ENCODE measurements around the gene RHOA.
A peak's percentile ranks its signal among the peaks of the same experiment; 100 is the strongest.

Gene RHOA

GRCh38 chr3:49359623-49360022, 52.2 kb downstream of the RHOA start:
- TF ChIP-seq NFIC (IDR thresholded peaks at IDR 0.05) (no peak), EGR1 (IDR thresholded peaks at IDR 0.05) (no peak)

- TF ChIP-seq CEBPB (IDR thresholded peaks at IDR 0.05) (no peak), TCF12 (IDR thresholded peaks at IDR 0.05; ENCODE audit: low read depth) (no peak), YY1 (IDR thresholded peaks at IDR 0.05; ENCODE audit: low read depth) (no peak), CREB1 (IDR thresholded peaks at IDR 0.05; ENCODE audit: low read depth) (no peak), FOXM1 (IDR thresholded peaks at IDR 0.05; ENCODE audit: borderline replicate concordance, low read depth) (no peak), EP300 (IDR thresholded peaks at IDR 0.05; ENCODE audit: borderline replicate concordance) (no peak), MAX (IDR thresholded peaks at IDR 0.05) (no peak), ZBTB7A (IDR thresholded peaks at IDR 0.05; ENCODE audit: low read depth) (no peak), USF1 (IDR thresholded peaks at IDR 0.05) (no peak), EGR1 (IDR thresholded peaks at IDR 0.05) (no peak)
Observed at GRCh38 chr3:49358884-49359225, 52.9 kb downstream of the RHOA start.

- TF ChIP-seq RAD21 (IDR thresholded peaks at IDR 0.05; ENCODE audit: low read depth), result peak; percentile 2; the same call in 1 of the 2 replicates
- no peak for TF ChIP-seq NFIC (IDR thresholded peaks at IDR 0.05)
- no peak for TF ChIP-seq CREB1 (IDR thresholded peaks at IDR 0.05; ENCODE audit: low read depth)
- TF ChIP-seq CEBPB (IDR thresholded peaks at IDR 0.05), result 0 out of 2 replicates have a peak, but pooled peaks have one; percentile 2
- no peak for TF ChIP-seq REST (IDR thresholded peaks at IDR 0.05; ENCODE audit: low read depth)
- TF ChIP-seq USF1 (IDR thresholded peaks at IDR 0.05), result peak; percentile 96
- TF ChIP-seq YY1 (IDR thresholded peaks at IDR 0.05; ENCODE audit: low read depth), result no peak; the same call in 1 of the 2 replicates
- peak; percentile 97 for TF ChIP-seq MAX (IDR thresholded peaks at IDR 0.05)
- peak; percentile 77 for TF ChIP-seq TAF1 (IDR thresholded peaks at IDR 0.05; ENCODE audit: low read depth)
- TF ChIP-seq ZBTB7A (IDR thresholded peaks at IDR 0.05; ENCODE audit: low read depth), result peak; percentile 71
- TF ChIP-seq FOXM1 (IDR thresholded peaks at IDR 0.05; ENCODE audit: borderline replicate concordance, low read depth), result peak; percentile 19; the same call in 1 of the 2 replicates
- peak; percentile 50; the same call in 1 of the 2 replicates for TF ChIP-seq TCF12 (IDR thresholded peaks at IDR 0.05; ENCODE audit: low read depth)
- 0 out of 2 replicates have a peak, but pooled peaks have one; percentile 26 for TF ChIP-seq EP300 (IDR thresholded peaks at IDR 0.05; ENCODE audit: borderline replicate concordance)
- no peak for TF ChIP-seq EGR1 (IDR thresholded peaks at IDR 0.05)
- TF ChIP-seq TEAD4 (IDR thresholded peaks at IDR 0.05), result no peak
Observed at GRCh38 chr3:49358217-49358883, 53.4 kb downstream of the RHOA start, which contains the start of gene GPX1. Gene GPX1 (minus strand): TSS chr3:49358353. CDS start chr3:49358278, 75 bp downstream.

GRCh38 chr3:49352890-49353421, 58.8 kb downstream of the RHOA start:
- TF ChIP-seq TAF1 (IDR thresholded peaks at IDR 0.05; ENCODE audit: low read depth) (no peak), EP300 (IDR thresholded peaks at IDR 0.05; ENCODE audit: borderline replicate concordance) (no peak), NFIC (IDR thresholded peaks at IDR 0.05) (no peak), MAX (IDR thresholded peaks at IDR 0.05) (no peak), CEBPB (IDR thresholded peaks at IDR 0.05) (no peak), EGR1 (IDR thresholded peaks at IDR 0.05) (no peak), RAD21 (IDR thresholded peaks at IDR 0.05; ENCODE audit: low read depth) (no peak), USF1 (IDR thresholded peaks at IDR 0.05) (no peak), TEAD4 (IDR thresholded peaks at IDR 0.05) (no peak), ZBTB7A (IDR thresholded peaks at IDR 0.05; ENCODE audit: low read depth) (no peak), TCF12 (IDR thresholded peaks at IDR 0.05; ENCODE audit: low read depth) (no peak)

- TF ChIP-seq YY1 (IDR thresholded peaks at IDR 0.05; ENCODE audit: low read depth), result no peak
- TF ChIP-seq EGR1 (IDR thresholded peaks at IDR 0.05), result no peak
- no peak for TF ChIP-seq NFIC (IDR thresholded peaks at IDR 0.05)
- no peak for TF ChIP-seq TAF1 (IDR thresholded peaks at IDR 0.05; ENCODE audit: low read depth)
- no peak for TF ChIP-seq TEAD4 (IDR thresholded peaks at IDR 0.05)
Observed at GRCh38 chr3:49352281-49352680, 59.5 kb downstream of the RHOA start.

- TF ChIP-seq CREB1 (IDR thresholded peaks at IDR 0.05; ENCODE audit: low read depth) (no peak), MAX (IDR thresholded peaks at IDR 0.05) (0 out of 2 replicates have a peak, but pooled peaks have one; percentile 7), TEAD4 (IDR thresholded peaks at IDR 0.05) (peak; percentile 41)
Observed at GRCh38 chr3:49351521-49352011, 60.2 kb downstream of the RHOA start.
